HFF-Myc (cell line): ENCODE data around the gene DLGAP4.

Experiments used
- DNase-seq: peaks from one replicate; pipeline ENCODE4 v3.0.0-alpha.2; 2011; ENCODE audit warnings: low read depth; ENCODE audit errors: extremely low read depth
- H3K4me3 ChIP-seq: replicated peaks from 2 replicates; pipeline ENCODE4 v1.5.1; 2011; ENCODE audit warnings: low read depth, mild to moderate bottlenecking, control low read depth, low read length
- CTCF ChIP-seq: IDR thresholded peaks from 2 replicates; pipeline ENCODE4 v1.5.1; 2012; ENCODE audit warnings: mild to moderate bottlenecking, low read depth, low read length, control low read depth; ENCODE audit errors: missing control alignments

Gene DLGAP4

GRCh38 chr20:36364506-36364905 lies 58.4 kb downstream of the DLGAP4 start:
- H3K4me3 ChIP-seq = no peak overlapping the region
- no peak for TF ChIP-seq CTCF
- no peak for DNase-seq

DNA sequence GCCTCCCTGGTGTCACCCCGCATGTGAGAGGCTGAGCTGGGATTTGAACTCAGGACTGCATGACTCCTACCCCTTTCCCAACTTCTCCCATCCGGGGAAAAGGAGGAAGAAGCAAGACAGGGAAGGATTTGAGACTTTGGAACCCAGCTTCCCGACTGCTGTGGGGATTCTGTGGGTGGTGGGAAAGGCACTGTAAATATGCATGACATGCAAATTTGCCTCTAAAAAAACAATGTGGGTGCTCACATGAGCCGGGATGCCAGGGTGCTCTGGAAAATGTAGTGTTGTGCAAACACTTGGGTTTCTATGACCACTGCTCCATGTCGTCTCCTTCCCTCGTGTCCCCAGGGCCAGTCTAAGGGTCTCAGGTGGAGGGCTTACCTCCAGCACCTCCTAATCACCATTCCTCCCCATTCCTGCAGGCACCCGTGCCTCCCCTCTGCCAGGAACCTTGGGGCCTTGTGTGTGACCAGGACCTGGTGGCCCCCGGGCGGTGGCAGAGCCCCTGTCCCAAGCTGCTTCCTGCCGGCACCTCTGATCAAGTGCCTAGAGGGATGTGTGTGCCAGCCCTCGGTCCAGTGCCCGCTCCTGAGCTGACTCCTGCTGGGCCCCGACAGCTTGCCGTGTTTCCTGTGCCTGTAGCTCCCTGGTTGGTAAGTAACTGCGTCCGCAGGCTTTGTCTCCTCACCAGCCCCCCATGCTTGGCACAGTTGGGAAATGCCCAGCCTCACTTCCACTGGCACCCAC lies 60.7 kb downstream of the DLGAP4 start:
- H3K4me3 ChIP-seq = no peak overlapping the region
- no peak for TF ChIP-seq CTCF
- no peak for DNase-seq

DNA sequence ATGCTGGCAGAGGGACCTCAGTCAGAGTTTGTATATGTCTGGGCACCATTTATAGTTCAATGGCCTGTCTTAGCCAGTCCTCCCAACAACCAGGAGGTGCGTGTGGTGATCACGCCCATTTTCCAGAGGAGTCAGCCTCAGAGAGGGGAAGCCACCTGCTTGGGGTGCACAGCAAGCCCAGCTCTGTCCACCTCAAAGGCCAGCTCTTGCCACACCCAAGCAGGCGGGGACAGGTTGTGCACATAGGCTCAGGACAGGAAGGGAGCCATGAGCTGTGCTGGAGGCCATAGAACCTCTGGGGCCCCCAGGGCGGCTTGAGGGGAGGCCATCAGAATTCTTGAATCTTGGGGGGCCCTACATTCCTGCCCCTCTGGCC lies 61.2 kb downstream of the DLGAP4 start:
- no peak for TF ChIP-seq CTCF
- no peak for DNase-seq

DNA sequence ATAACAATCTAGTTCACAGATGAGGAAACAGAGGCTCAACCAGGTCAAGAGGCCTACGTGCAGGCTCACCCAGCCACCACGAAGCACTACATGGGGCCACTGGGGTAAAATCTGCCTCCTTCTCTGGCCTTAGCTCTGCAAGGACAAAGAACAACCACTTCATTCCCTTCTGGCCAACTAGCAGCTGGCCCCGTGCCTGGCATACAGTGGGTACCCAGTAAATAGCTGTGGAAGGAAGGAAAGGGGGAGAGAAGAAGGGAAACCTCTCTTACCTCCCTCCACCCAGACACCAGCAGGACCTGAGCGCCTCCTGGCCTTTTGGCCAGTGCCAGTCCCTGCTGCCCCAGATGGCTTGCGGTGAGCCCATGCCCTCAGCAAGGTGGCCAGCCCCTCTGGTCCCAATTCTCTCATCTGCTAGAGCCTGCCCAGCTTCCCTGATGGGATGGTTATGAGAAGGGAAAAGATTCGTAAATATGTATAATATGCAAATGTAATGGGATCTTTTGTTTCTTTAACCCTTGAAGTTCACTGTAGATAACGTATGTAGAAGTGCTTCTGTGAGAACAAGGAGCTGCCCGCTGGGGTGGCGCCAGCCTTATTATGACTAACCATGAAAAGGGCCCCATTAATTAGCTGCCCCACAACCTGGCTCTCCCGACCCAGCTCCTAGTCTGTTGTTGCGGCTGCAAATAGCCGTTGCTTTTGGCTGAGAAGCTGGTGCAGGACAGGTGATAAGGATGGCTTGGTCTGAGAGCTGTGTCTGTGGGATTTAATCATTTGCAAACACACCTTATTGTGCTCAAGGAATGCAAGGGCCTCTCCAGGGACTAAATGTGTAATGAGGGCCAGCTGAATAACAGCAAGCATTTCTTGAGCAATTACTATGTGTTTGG lies 62.0 kb downstream of the DLGAP4 start:
- no peak for TF ChIP-seq CTCF
- H3K4me3 ChIP-seq = no peak overlapping the region
- no peak for DNase-seq

More for the DNA sequence above, 61.2 kb downstream of the DLGAP4 start:
- no peak overlapping the region for H3K4me3 ChIP-seq

DNA sequence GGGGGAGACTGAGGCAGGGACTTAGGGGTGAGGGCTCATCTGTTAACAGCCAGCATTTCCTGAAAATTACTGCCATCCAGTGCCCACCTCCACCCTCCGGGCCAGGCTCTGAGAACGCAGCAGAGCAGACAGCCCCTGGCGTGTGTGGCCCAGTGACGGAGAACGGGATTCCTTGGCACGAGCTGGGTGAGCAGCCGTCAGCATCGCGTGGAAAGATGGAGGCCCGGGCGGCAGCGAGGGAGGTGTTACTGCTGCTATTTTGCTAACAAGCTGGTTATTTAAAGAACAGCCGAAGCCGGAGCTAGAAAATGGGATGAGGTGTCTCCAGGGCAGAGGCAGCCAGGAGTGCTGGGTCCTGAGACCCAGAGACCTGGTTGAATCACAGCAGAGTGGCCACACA lies 62.7 kb downstream of the DLGAP4 start:
- DNase-seq = no peak
- TF ChIP-seq CTCF = no peak
- H3K4me3 ChIP-seq = no peak overlapping the region

DNA sequence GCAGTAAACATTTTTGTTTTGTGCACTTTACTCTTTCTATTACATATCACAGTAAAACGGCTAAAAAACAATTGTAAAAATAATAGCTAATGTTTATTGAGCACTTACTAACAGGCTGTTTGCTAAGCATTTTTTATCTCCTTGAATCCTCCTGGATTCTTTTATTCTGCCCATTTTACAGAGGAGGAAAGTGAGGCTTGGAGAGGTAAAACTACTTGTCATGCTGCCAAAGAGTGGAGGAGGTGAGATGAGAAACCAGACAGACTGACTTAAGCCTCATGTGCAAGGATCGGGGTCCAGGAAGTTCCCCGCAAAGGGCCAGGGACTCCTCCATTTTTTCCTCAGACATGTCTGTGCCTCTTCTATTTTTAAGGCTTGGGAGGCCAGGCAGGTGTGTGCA lies 63.6 kb downstream of the DLGAP4 start:
- TF ChIP-seq CTCF = no peak
- no peak for DNase-seq
- no peak overlapping the region for H3K4me3 ChIP-seq
